DMS 273 (cell line): ENCODE measurements around the gene COL23A1.

Experiments used
- DNase-seq: peaks from one replicate; lab custom pipeline; 2025; ENCODE audit not compliant: unreplicated experiment; lab: John Stamatoyannopoulos, UW

The COL23A1 gene

DNA sequence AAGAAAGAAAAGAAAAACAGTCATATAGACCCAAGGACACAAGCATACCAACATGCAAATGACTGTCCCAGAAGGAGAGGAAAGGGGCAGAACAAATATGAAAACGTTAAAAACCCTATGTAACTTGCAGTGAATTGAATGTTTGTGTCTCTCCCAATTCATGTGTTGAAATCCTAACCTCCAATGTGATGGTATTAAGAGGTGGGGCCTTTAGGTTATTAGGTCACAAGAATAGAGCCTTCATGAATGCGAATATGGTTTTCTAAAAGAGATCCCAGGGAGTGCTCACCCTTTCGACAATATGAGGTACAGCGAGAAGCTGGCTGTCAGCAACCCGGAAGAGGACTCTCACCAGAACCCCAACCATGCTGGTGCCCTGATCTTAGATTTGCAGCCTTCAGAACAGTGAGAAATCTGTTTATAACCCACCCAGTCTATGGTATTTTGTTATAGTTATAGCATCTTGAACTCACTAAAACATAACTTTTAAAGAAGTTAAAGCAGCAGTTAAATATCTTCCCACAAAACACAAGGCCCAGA, 371.9 kb downstream of the COL23A1 start:
- DNase-seq, result peak; percentile 35

DNA sequence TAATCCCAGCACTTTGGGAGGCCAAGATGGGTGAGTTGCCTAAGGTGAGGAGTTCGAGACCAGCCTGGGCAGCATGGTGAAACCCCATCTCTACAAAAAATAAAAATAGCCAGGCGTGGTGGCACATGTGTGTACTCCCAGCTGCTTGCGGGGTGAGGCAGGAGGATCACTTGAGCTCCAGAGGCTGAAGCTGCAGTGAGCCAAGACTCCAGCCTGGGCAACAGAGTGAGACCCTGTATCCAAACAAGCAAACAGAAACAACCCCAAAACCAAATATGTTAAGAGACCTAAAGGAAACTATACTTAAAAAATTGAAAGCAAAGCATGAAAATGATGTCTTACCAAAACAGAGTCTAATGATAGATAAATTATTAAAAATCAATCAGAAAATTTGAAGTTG, 373.4 kb downstream of the COL23A1 start:
- DNase-seq, result no peak

DNA sequence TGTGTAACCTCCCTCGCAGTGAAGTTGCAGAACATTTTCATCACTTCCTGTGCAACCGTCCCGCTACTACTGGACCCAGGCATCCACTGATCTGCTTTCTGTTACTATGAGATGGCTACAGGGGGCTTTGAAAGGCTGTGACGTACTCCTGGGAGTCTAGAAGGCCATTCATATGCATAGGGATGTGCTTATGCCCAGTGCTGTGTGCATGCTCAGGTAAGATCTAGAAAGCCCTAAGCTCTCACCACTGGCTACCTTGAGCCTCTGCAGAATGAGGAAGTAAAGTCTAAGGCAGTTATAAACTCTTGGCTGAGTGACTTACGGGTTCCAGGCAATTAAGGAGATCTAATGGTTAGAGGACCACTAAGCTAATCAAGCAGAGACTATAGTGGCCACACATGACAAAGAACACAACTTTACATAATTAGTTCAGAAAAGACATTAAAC, 374.1 kb downstream of the COL23A1 start:
- DNase-seq, result no peak

DNA sequence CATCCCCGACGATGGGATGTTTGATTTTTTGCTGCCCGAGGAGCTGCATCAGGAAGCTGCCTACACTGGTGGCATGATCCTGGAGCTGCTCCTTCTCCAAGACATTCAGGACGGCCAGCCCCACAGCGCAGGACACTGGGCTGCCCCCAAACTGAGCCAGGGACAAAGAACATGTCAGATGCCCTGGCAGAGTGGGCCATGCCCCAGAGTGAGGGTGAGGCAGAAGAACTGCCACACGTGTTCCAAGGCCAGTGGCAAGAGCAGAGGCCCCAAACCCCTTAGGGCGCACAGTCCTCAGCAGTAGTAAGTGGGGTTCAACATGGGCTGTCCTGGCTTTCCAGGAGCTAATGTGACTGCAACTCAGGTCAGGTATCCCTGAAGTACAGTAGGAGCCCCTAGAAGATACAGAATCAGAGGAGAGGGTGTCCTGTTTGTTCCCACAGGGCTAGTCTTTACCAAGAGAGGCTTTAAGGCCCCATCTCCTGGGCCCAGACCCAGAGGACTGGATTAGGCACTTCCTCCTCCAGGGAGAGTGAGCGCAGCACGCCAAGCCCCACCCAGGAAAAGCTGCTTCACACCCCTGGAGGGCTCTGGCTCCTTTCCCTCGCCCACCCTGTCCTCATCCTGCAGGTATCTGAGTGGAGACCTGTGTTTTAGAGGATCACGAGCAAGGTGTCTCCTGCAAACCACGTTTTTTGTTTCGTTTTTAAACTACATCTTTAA, 374.8 kb downstream of the COL23A1 start:
- peak; percentile 38 for DNase-seq

DNA sequence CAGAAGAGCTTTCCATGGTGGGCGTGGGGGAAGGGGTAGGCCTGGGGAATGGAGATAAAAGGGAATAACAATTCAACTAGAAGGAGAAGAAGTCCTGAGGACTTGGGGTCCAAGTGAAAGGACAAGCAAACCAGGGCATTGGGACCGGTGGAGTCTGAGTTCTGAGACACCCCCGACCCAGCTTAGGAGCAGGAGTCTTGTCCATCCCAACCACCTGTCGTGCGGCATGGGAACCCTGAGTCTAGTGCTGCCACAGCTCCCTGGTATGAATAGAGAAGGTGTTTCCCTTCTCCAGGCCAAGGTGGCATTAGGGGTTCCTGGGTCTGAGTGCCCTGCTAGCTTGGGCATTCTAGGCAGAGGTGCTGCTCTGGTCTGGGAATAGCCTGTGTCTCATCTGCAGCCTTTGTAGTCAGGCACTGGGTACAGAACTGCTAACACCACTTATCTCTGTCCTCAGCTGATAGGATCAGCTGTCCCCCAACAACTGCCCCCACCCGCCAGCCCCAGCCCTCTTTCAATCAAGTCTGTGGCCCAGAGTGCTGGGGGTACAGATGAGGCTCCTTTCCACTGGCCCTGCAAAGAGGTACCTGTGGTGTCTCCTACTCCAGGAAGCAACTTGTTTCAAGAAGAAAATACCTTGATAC, 375.9 kb downstream of the COL23A1 start:
- peak; percentile 49 for DNase-seq

DNA sequence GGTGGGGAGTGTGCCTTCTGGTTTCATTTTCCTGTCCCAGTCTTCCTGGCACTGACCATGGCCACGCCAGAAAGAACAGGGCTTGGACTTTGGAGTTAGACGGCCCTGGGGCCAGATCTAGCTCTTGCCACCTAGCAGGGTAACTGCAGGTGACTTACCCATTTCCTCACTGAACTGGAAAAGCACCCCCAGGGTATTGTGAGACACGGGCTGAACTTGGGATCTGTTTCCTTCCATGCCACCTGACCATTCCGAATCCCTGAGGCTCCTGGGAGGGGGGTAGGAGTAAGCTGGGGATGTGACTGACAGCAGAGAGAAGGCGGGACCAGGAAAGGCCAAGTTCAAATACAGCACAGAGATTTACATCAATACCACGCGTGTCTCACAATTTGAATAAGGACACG, 376.4 kb downstream of the COL23A1 start:
- DNase-seq, result no peak

DNA sequence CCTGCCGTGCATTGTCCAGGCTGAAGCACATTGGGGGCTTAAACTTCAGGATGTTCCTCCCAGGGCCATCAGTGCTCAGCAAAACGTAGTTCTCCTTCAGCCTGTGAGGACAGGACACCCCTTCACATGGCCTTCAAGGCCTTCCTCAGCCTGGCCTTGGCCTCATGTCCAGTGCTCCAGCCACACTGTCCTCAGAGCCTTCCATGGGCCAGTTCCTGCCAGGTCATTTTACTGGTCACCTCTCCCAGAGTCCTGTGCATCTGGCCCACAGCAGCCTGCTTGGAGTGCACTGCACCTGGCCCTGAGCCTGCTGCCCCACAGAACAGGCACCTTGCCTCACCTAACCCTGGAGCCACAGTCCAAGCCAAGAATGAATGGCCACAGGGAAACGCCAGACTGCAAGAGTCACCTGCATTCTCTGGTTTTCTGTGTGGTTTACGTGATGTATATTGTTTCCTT, 377.2 kb downstream of the COL23A1 start:
- peak; percentile 52 for DNase-seq

DNA sequence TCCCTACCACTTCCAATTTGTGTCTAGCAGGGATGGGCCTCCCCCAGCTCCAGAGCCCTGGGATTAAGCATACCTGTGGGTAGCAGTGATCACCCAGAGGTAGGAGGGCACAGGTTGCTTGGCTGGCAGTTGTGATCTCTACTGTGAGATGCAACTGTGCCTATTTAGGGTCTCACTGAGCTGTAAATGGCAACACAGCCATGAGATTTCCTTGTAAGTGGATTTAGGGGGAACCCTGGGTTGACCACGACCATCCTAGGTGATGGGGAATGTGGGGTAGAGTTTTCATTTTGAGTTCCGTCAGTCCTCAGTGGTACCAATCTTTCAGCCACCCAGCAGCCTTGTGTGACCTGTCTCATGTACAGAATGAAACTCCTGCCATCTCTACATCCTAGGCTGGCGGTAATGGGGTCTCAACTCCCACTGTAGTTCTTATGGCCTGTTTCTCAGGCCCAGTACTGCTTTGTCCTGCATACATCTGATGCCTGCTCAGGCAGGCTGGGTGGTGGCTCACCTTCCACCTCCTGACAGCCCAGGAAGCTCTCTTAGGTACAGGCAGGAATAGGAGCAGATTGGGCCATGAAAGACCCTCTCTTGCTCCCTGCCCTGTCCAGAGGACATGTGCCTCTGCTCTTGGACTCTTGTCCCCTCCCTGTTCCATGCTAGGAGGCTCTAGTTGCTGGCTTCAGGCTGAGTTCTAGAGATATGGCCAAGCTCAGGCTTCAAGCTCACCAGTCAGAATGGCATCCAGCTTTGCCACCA, 377.8 kb downstream of the COL23A1 start:
- peak; percentile 52 for DNase-seq

DNA sequence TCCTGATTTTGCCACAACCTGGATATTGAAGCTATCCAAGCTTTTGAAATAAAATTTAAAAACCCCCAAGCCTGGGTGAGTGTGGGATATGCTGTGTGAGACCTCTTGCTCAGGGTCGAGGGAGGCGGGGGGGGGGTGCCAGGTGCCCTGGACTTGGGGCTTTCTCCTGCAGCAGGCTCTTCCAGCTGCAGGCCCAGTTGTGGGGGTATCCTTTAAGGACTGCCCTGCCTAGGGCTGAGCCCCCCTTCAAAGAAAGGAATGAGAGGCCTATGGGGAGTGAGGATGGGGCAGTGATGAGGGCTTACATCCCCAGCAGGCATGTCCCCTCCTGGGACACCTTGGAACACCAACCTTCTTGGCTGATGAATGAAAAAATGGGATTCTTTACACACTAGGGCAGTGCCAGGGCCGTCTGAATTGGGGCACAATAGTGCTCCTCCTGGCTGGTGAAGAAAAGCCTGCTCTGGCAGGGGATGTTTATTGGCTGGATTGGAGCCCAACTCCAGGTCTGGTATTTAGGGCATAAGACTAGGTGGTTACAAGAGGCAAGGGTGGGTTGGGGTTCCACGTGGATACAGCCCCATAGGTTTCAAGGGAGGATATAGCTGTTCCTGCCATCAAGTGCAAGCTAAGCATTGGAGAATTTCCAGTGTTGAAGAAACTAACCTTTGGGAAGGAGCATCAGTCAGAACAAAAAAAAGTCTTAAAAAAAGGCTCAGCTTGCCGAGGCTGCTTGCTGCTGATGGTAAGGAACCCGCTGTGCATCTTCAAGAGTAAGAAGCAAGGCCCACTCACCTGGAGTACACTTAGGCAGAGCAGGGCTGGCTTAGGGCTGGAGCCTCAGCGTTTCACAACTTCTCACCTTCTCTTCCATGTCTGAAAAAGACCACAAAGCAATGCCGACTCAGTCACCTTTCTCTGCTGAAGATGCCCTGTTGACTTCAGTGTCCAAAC, 378.8 kb downstream of the COL23A1 start:
- peak; percentile 64 for DNase-seq

DNA sequence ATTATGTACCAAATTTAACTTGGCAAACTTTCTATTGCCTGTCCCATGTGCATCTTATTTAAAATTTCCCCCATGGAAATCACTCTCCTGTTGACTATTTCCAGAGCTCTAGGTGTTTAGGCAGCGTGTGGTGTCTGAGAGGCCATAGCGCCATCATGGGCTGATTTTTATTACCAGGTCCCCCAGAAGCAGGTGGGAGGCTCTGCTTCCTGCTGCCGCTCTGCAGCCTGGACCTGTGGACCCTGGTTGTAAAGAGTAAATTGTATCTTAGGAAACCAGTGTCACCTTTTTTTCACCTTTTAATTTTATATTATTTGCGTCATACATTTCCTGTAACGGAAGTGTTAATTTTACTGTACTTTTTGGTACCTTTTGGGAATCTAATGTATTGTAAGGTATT, 379.5 kb downstream of the COL23A1 start:
- no peak for DNase-seq

DNA sequence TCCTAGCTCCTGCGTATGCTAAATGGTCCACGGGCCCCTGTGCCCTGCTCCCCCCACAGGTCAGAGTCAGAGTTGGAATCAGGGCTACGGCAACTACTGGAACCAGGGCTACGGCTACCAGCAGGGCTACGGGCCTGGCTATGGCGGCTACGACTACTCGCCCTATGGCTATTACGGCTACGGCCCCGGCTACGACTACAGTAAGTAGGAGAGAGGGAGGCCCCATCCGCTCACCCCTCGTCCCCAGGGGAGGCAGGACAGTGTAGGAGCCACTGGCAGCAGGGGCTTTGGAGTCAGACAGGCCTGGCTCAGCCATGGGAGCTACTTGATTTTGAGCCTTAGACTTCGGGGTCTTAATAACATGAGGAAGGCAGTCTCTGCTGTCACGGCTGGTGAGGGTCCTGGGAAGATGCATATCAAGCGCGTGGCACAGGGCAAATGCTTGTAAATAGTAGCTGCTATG, 380.1 kb downstream of the COL23A1 start:
- no peak for DNase-seq

DNA sequence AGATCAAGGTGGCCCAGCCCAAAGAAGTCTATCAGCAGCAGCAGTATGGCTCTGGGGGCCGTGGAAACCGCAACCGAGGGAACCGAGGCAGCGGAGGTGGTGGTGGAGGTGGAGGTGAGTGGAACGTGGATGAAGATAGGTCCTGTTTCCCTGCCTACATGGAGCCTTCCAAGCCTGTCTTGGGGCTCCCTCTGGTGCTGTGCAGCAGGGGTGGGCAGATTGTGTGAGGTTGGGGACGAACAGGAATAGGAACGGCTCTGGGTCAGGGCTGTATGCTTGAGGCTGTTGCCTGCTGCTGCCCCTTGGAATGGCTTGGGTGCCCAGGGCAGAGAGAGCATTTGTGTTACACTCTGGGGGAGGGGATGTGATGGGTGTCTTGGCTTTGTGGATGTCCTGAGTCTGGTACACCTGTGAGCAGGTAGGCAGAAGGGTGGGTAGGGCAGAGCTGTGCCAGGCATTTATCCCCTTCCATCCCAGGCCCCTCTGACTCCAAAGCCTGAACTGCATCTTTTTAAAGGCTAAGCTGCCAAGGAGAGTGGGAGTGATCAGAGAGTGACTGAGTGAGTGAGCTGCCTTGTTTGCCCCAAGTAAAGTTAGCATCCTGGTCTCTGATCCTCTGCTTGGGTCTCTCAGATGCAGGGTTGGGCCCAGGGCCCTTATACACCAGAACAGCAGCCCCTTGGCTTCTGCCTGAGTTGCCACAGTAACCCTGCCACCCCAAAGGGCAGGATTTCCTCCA, 380.7 kb downstream of the COL23A1 start:
- DNase-seq, result no peak

DNA sequence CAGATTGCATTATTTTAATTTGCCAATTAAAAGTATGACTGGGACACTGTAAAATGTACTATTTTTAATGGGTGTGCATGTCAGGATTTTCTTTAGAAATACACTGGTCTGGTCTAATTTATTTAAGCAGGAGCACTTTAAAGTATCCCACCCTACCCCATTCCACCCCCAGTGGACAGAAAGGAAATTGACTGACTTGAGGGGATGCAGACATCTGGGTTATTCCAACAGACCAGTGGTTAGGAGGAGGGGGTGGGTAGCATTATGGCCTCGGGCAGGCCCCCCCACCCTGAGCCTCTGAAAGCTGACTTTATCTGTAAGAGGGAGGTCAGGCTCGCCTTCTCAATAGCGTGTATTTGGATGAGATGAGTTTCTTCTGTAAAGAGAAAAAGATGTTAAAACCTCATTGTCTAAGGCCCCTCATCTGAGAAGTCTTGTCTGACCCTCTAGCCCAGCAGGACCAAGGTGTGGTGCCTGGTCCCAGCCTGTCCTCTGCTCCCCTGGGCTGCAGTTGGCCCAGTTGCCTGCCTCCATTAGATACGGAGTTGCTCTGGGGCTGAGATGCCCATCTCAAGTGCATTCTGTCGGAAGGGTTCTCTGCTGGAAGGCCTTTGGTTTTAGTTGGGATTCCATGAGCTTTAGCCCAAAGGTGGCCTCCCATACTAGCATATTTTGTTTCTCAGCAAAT, 381.5 kb downstream of the COL23A1 start:
- DNase-seq, result peak; percentile 64

DNA sequence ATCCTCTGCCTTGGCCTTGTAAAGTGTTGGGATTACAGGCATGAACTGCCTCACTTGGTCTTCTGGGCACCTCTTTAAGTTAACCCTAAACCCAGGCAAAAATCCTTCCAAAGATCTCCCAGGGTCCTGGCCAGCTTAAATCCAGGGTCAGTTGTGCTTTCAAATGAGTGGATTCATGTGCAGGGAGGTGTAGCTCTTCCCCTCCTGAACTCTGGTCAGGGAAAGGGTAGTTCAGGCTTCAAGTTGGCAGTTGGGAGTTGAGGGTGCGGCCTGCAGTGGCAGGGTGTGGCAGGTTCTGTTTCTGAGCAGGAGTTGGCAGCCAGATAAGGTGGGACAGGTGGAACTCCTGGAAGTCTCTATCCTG, 382.3 kb downstream of the COL23A1 start:
- DNase-seq, result no peak

DNA sequence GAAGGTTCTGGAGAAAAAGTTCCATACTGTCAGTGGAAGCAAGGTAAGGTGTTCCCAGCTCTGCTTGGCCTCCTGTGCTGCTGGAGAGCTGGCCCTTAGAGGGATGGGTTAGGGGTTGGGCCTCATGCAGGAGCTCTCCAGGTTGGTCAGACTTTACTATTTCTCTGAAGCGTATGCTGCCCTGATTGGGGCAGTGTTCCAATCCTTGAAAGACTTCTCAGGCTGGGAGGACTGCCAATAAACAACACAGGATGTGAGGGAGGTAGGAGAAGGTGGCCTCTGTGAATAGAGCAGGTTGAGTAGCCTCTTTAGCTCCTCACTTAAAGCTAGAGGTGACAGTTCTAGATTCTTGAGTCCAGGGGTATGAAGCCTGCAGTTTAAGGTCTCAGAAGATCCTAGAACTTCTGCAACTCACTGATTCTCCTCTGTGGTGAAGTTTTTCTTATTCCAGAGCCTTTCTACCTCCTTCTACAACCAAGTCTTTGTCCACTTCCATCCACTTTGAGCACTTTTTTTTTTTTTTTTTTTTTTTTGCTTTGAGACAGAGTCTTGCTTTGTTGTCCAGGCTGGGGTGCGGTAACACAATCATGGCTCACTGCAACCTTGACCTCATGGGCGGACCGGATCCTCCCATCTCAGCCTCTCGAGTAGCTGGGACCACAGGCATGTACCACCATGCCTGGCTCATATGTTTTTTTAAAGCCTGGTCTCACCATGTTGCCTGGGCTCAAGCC, 382.8 kb downstream of the COL23A1 start:
- DNase-seq, result peak; percentile 71

DNA sequence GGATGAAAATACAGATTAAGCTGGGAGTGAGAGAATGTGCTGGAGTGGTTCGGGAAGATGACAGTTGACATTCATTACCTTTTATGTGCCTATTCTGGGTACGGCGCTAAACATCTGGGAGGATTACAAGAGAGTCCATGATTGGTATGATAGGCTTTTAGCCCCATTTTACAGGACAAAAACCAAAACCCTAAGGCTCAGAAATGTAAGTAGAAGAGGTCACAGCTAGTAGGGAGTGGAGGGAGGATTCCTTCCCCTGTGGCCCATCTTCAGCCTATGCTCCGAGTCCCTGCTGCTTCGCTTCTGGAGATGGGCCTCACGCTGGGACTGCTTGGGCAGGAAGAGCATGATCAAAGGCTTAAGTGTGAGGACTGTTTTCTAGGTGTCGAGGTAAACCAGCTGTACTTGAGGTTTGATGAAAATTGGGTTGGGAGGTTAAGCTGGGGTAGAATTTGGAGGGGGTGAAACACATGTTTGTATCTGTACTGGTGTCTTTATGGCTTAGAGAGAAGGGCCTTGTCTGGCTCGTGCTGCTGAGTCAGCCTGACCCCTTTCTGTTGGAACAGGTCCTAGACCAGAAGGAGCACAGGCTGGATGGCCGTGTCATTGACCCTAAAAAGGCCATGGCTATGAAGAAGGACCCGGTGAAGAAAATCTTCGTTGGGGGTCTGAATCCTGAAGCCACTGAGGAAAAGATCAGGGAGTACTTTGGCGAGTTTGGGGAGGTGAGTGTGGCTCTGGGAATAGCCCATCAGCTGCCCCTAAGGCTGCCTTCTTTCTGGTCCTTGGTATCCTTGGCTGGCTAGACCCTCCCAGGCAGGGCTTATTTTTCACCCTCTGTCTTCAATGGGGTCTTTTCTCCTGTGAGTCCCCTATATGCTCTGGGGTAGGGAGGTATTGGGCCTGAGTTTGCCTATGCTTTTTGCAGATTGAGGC, 383.8 kb downstream of the COL23A1 start:
- no peak for DNase-seq

DNA sequence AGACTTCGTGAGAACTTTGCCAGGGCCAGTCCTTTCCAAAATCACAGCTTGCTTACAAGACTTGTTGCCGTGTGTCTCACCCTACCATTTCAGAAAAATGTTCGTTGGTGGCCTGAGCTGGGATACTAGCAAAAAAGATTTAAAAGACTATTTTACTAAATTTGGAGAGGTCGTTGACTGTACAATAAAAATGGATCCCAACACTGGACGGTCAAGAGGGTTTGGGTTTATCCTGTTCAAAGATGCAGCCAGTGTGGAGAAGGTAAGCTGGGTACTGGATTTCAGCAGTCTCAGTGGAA, 384.5 kb downstream of the COL23A1 start:
- DNase-seq, result no peak
